GM19043 (cell line): ENCODE results near the gene TOMM34.

Experiments used
- ATAC-seq: cut with Tn5 transposase; IDR thresholded peaks from one replicate; pipeline ENCODE4 v1.9.1; 2021; ENCODE audit warnings: low read depth; ENCODE audit not compliant: unreplicated experiment

Gene TOMM34

DNA sequence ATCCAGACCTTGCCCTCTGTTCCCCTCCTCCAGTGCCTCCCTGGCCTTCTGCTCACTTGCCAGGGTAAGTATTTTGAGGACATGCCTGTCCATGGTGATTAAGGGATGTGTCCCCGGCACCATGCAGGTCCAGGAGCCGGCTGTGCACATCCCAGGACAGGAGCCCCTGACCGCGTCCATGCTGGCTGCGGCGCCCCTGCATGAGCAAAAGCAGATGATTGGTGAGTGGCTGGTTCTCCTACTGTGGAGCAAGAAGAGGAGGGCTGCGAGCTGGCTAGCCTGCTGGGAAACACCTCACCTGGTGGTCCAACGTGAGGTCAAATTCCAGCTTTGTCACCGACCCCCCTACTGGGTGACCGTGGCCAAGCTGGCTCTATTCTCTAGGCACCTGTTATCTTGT is 23.7 kb downstream of the TOMM34 start:
- no peak for ATAC-seq

DNA sequence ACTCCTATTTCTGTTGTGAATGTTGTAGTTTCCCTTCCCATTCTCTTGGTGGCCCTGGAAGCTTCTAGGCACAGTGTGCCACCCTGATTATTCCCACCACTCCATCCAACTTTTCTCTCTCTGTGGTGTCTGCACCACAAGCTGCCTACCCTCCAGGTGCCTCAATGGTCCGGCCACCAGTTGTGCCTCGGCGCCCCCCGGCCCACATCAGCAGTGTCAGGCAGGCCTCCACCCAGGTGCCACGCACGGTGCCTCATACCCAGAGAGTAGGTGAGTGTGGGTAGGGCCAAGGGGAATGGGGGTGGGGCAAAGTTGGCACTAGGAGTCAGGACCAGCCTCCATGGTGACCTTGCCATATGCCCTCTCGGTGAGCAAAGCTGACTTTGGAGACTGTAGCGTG is 27.3 kb downstream of the TOMM34 start:
- no peak for ATAC-seq

DNA sequence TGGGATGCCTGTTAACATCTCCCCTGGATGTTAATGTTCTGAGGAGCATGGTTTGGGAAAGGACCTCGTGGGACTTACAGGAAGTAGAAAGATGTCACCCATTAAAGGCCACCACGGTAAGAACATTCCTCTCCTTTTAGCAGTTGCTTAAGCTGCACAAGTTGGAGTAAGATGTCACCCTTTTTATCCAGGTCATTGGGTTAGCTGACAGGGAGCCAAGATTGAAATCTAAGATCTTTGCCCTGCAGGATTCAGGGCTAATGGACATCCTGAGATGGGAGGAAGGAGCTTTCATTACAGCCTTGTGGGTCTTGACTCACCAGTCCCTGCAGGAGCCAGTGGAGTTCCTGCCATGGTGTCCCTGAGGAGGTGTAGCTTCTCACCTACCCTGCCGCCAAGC is 28.3 kb downstream of the TOMM34 start:
- no peak for ATAC-seq

DNA sequence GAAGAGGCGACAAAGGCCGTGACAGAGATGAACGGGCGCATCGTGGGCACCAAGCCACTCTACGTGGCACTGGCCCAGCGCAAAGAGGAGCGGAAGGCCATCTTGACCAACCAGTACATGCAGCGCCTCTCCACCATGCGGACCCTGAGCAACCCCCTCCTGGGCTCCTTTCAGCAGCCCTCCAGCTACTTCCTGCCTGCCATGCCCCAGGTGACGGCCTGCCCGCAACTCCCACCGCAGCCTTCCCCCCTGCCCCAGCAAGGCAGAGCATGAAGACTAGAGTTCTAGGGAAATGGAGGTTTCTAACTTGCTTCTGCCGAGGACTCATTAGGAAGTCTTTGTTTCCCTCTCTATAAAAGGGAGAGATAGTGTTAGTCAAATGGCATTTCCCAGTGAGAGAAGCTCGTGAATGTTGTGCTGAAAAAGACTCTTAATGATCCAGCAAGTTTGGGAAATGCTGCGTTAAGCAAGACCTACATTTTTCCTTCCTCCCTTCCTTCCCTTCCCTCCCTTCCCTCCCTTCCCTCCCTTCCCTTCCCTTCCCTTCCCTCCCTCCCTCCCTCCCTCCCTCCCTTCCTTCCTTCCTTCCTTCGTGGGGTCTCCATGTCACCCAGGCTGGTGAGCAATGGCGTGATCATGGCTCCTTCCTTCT is 29.6 kb downstream of the TOMM34 start:
- ATAC-seq, result no peak

DNA sequence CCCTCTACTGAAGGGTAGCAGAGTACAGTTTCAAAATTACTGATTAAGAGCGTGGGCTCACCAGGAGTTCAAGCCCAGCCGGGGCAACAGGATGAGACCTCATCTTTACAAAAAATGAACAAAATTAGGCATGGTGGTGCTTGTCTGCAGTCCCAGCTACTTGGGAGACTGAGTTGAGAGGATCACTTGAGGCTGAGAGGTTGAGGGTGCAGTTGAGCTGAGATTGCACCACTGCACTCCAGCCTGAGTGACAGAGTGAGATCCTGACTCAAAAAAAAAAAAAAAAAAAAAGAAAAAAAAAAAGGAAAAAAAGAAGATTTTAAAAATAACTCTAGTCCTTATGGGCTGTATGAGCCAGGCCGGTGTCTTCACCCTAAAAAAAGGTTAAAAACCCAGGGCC is 31.6 kb downstream of the TOMM34 start:
- ATAC-seq, result no peak

DNA sequence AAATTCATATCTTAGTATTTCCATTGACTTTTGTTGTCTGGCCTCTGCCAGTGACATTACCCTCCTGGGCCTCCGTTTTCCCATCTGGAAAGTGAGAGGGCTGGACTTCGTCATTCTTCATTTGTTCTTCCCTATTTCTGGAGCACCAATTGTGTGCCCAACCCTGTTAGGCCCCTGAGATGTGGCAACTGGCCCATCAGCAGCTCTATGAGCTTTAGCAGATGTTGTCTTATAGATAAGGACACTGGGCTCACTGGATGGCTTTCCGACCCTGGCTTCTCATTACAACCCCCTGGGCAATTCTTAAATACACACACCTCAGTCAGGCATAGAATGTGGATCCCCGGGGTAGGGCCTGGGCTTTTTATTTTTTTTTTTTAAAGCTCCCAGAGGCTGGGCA is 35.7 kb downstream of the TOMM34 start:
- no peak for ATAC-seq

DNA sequence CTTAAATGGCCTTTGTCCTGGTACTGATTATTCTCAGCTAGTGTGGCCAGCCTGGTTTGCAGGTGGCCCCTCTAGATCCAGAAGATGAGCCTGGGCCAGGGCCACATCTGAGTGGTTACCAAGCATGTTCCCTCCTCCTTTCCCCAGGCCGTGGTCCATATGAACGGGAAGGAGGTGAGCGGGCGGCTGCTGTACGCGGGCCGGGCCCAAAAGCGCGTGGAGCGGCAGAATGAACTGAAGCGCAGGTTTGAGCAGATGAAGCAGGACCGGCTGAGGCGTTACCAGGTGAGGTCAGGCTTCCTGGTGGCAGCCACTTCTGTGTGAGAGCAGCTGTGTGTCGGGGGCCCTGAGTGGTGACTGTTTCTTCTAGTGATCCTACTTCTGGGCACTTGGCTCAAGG is 38.8 kb downstream of the TOMM34 start:
- ATAC-seq, result no peak

DNA sequence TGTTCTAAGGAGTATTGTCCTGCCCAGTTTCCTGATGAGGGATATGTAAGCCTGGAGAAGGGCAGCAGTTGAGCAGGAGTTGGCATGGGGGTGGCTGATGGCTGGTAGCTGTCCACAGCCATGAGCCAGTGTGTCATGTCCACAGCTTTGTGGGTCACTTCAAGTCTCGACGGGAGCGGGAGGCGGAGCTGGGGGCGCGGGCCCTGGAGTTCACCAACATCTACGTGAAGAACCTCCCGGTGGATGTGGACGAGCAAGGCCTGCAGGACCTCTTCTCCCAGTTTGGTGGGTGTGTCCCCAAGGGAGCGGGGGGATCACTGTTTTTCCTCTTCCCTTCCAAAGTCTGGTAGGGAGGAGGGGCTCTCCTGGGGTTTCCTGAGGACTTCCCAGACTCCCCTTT is 41.4 kb downstream of the TOMM34 start:
- ATAC-seq, result no peak

DNA sequence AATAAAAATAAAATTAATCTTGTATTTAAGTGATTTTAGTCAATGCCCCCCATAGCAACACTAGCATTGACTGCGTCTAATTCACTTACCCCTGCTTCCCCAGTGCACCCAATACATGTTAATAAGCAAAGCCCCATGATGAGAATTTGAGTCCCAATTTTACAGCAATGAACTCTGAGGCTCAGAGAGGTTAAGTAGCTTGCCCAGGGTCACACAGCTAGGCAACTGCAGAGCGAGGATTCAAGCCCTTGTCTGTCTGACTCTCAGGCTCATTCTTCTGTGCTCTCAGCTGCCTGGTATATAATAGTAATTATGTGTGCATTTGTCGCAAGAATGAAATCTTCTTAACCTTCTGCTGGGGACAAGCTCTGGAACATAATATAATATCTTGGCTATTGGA is 41.9 kb downstream of the TOMM34 start:
- no peak for ATAC-seq

DNA sequence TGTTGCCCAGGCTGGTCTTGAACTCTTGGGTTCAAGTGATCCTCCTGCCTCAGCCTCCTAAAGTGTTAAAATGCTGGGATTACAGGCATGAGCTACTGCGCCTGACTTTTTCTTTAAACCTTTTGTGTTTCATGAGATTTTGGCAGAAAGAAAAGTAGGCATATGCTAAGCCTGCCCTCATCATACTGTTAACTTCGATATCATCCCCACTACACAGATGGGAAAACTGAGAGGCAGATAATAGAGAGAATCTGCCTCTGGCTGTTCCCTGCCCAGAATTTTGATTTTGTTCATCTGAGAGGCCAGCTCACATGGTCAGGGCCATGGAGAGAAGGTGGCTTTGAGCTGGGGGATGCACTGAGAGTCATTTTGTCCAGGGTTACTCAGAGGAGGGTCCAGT is 42.8 kb downstream of the TOMM34 start:
- ATAC-seq, result no peak

DNA sequence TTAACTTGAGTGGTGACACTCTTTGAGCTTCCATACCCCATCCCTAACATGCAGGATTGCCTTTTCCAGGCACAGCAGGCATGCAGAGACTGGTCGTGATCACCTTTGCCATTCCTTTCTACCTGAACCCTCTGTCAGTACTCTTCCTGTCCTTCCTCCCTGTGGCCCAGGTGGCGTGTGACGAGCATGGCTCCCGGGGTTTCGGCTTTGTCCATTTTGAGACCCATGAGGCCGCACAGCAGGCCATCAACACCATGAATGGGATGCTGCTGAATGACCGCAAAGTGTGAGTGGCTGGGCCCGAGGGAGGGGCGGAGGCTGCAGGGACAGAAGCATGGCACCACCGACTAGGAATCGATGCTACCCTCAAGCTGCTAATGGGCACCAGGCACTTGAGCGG is 43.6 kb downstream of the TOMM34 start:
- no peak for ATAC-seq

DNA sequence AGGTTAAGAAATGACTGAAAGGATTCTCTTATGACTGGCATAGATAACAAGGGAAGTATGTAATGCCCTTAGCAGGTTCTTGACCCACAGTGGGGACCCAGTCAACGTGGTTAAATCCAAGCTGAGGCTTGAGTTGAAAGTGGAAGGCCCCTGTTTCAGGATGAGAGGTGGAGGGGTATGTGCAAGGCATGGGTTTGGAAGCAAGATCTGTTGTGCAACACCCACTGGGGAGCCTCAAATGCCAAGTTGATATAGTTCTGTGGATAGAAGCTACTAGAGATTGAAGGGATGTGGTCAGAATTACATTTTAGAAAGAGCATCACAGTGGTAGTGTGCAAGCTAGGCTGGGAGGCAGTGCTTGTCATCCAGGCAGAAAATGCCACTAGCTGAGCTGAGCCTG is 45.3 kb downstream of the TOMM34 start:
- no peak for ATAC-seq

DNA sequence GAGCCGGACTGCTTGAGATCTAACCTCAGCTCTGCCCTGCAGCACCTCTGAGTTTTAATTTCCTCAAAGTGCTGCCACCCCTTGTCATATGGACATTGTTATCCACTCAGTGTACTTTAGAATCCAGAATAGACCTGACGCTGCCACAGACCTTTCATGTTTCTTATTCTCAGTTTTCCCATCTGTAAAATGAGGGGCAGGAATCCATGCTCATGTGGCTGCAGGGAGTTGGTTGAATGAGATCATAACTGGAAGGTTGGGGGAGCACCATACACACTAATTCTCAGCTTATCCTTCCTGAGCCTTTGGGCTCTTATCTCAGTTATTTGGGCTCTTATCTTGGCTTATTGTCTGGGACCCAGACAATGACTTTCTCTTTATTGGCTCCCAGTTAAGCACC is 48.0 kb downstream of the TOMM34 start:
- no peak for ATAC-seq

DNA sequence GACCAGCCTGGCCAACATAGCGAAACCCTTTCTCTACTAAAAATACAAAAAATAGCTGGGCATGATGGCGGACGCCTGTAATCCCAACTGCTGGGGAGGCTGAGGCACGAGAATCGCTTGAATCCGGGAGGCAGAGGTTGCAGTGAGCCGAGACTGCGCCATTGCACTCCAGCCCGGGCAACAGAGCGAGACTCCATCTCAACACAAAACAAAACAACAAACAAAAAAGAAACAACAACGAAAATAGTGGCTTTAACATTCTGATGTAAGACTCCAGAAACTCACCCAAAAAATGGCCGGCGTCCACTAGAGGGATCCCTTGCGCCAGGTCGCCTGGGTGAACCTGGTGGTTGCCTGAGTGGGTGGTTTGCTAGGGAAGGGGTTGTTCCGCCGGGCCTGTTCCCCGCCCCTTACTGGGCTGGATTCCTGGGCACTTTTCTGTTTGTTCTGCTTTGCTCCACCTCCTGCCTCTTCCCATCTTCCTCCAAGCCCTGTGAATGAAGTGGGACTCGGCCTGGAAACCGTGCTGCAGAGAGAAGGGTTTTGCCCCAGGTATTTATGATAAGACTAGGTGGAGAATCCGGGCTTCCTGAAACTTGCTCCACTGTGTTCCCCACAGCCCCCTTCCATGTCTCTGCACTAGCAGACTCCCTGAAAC is 48.8 kb downstream of the TOMM34 start:
- no peak for ATAC-seq

DNA sequence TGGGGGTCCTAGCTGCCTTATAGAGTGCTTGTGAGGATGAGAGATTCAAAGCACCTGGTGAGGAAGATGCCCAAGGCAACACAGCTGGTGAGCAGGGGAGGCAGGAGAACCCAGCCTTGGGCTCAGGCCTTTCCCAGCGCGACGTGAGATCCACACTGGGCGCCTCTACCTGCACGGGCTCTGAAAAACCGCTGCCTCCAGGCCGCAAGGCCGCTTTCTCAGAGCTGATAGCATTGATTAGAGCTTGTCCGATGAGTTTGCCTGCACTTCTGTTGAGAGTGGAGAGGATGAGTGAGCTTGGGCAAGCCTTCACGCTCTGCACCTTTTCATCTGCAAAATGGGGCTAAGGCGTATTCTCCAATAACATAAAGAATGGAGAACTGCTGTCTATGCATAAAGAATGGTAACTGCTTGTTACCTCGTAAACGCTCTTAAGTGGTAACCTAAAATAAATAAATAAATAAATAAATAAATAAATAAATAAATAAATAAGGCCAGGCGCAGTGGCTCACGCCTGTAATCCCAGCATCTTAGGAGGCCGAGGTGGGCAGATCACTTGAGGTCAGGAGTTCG is 49.4 kb downstream of the TOMM34 start:
- no peak for ATAC-seq

DNA sequence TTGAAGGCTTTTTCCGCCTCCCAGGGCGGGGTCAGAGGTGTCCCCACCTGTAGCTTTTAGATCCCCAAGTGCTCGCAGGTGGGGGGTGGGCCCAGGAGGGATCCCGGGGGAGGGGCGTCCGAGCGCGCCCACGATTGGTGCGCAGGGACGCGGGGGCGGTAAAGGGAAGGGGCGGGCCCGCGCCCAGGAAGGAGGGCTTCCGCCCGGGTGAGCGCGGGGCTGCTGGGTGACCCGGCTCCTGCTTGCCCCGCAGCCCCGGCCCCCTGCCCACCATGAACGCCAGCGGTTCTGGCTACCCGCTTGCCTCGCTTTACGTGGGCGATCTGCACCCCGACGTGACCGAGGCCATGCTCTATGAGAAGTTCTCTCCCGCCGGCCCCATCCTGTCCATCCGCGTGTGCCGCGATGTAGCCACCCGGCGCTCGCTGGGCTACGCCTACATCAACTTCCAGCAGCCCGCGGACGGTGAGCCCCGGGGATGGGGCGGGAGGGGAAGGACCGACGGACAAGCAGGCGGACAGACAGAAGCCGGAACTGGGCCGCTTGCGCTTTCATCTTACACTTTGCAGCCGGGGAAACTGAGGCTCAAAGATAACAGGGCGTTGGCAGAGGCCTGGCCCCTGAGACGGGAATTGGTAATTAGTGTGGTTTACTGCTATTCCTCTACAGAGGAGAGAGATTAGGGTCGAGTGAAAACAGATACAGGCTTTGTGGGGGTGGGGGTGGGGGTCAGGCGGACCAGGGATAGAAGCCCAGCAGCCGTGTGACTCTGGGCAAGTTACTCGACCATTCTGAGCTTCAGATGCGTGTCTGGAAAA is 50.1 kb downstream of the TOMM34 start, which contains the start of gene PABPC1L:
TSS of gene PABPC1L (plus strand) at position 189 of the 818 bp plus-strand sequence. CDS start at position 273, 84 bp downstream.
- peak; percentile 83 for ATAC-seq

DNA sequence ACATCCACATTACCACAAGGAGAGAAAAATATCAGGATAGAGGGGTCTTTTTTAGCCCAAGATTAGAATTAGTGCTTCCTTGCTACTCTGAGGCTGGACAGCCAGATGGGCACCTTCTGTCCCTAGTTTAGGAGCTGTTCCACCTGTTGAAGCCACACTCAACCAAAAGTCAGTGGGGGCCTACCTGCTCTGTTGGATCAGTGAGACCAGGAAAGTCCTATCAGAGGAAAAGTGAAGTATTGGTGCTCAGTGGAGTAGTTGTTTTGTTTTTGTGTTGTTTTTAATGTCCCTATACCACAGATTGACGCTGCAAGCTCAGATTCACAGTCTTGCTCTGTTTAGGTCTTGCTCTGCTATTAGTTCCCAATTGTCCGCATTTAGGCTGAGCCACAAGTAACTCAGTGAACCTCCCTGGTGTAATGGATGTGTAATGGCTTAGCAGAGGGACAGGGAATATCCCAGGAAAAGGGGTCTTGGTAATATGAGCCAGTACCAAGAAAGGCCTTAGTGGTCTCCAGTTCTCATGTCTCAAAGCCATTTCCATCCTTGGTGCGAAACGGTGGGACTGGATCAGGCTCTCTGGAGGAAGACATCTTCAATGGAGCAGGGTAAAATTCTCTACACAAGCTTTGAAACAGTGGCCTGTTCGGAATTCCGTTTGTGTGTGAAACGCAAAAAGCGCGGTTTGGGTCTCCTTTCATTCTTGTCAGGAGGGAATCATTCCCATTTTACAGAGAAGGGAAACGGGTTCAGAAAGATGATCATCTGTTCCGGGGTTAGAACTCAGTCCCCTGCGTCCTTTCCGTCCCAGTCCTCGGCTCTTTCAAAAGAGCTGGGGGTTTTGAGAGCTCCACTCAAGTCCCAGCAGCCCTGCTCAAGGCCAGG is 51.0 kb downstream of the TOMM34 start:
- ATAC-seq, result no peak

DNA sequence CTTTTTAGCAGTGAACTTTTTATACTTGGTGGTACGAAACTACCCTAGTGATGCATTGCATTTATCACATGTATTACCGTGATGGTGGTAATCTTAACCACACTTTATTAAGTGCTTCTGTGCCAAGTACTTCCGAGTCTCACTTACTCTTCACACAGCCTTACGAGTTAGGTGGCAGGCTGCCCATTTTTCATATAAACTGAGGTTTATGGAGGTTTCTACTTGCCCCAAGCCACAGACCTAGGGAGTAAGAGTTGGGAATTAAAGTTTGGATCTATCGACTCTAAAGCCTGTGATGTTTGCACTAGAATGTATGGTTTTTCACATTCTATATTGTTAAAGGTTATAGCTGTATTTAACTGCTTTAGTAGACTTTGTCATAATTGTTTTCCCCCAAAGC is 55.8 kb downstream of the TOMM34 start:
- ATAC-seq, result no peak

DNA sequence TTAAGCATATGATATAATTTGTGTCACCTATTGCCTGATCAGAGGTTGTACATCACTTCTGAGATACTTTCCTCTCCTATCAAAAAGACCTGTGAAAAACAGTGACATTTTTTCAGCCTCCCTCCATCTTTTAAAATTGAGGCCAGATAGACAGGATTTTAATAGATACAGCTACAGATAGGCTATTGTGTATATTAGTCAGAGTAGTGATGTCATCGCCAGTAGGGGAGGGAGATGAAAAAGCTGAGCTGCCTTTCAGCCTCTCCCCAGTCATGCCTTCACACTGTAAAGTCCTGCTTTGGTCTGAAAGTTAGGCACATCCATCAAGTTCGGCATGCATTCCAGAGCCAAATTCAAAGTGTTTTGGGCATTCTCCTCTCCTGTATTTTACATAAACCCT is 58.2 kb downstream of the TOMM34 start:
- ATAC-seq, result no peak

DNA sequence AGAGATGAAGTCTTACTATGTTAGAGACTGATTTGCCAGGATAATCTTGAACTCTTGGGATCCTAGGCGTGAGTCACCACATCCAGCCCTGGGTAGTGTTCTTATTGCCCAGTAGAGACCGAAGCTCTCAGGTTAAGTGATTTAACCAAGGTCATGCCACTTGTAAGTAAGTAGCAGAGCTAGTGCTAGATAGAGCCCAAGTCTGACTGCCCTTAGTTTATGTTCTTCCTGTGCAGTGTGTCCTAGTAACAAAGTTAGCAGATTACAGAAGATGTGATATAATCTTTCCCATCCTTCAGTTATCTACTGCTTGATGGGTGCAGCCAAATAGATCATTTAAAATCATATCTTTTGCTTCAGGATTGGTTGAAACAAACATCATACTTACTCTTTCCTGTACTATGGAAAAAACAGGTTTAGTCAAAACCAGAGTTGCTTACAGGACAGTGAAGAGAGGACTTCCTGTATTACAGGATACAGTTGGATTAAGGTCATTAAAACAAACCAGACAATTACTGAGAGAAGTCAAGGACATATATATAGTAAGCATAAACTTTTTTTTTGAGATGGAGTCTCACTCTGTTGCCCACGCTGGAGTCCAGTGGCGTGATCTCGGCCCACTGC is 59.9 kb downstream of the TOMM34 start:
- ATAC-seq, result no peak
